Measurements from ENCODE around the gene NTN5. TPM values are rescaled to one million over a fixed set of nuclear protein-coding genes. Genes with fewer than 3 reads are reported as not detected.

NTN5 gene
- 0.28 TPM for polyA plus RNA-seq (2012; ENCODE audit: insufficient read length, low read depth)

DNA sequence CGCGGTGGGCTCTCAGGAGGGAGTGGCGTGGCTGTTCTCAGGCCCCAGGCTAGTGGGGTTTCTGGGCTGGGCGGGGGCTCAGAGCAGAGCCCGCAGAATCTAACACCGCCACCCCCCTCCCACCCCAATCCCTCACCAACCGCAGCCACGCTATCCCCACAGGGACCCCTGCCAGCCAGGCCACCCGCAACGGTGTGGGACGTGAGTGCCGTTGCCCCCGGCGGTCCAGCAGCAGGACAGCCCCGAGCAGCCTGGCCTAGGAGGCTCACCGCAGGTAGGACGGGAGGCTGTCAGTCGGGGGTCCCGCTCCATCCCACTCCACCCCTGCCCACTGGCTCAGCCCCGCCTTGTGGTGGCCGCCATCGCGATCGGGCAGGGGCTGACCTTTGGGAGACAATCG, at the start of gene NTN5:
Gene NTN5 (minus strand): TSS at position 24 of the 400 bp plus-strand sequence. CDS start 2,031 bp downstream, outside the sequence.
- TF ChIP-seq, protein P1, sequence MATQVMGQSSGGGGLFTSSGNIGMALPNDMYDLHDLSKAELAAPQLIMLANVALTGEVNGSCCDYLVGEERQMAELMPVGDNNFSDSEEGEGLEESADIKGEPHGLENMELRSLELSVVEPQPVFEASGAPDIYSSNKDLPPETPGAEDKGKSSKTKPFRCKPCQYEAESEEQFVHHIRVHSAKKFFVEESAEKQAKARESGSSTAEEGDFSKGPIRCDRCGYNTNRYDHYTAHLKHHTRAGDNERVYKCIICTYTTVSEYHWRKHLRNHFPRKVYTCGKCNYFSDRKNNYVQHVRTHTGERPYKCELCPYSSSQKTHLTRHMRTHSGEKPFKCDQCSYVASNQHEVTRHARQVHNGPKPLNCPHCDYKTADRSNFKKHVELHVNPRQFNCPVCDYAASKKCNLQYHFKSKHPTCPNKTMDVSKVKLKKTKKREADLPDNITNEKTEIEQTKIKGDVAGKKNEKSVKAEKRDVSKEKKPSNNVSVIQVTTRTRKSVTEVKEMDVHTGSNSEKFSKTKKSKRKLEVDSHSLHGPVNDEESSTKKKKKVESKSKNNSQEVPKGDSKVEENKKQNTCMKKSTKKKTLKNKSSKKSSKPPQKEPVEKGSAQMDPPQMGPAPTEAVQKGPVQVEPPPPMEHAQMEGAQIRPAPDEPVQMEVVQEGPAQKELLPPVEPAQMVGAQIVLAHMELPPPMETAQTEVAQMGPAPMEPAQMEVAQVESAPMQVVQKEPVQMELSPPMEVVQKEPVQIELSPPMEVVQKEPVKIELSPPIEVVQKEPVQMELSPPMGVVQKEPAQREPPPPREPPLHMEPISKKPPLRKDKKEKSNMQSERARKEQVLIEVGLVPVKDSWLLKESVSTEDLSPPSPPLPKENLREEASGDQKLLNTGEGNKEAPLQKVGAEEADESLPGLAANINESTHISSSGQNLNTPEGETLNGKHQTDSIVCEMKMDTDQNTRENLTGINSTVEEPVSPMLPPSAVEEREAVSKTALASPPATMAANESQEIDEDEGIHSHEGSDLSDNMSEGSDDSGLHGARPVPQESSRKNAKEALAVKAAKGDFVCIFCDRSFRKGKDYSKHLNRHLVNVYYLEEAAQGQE (IDR thresholded peaks at IDR 0.05; ENCODE audit: insufficient read depth in 1 of 2, low read depth in 2 of 2, low read length in 2 of 2), result no peak
- TF ChIP-seq POLR2AphosphoS5 (IDR thresholded peaks at IDR 0.05; ENCODE audit: low read depth, low read length), result no peak

DNA sequence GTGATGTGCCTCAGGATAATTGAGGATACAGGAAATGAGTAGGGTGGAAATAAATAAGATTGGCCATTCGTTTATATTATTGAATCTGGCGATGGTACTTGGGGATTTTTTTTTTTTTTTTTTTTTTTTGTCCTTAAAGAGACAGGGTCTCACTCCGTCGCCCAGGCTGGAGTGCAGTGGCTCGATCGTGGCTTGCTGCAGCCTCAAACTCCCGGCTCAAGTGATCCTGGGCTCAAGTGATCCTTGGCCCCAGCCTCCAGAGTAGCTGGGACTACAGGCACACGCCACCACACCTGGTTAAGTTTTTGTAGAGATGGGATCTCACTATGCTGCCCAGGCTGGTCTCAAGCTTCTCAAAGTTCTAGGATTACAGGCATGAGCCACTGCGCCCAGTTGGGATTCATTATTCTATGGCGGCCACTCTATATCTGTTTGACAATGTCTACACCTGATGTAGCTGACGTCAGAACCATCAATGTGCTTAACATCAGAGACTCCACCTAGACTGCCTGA, 49.4 kb upstream of the NTN5 start:
- TF ChIP-seq FOXP2 (optimal IDR thresholded peaks at IDR 0.05; ENCODE audit: borderline replicate concordance, extremely low read depth, extremely low read length, insufficient read depth) (no peak), POLR2AphosphoS5 (IDR thresholded peaks at IDR 0.05; ENCODE audit: low read depth, low read length) (no peak), SIN3A (IDR thresholded peaks at IDR 0.05; ENCODE audit: borderline replicate concordance, insufficient read depth, low read length) (no peak), TAF1 (IDR thresholded peaks at IDR 0.05; ENCODE audit: borderline replicate concordance, insufficient read depth, low read length) (no peak)
- TF ChIP-seq, protein P1 (IDR thresholded peaks at IDR 0.05; ENCODE audit: insufficient read depth in 1 of 2, low read depth in 2 of 2, low read length in 2 of 2), result no peak

DNA sequence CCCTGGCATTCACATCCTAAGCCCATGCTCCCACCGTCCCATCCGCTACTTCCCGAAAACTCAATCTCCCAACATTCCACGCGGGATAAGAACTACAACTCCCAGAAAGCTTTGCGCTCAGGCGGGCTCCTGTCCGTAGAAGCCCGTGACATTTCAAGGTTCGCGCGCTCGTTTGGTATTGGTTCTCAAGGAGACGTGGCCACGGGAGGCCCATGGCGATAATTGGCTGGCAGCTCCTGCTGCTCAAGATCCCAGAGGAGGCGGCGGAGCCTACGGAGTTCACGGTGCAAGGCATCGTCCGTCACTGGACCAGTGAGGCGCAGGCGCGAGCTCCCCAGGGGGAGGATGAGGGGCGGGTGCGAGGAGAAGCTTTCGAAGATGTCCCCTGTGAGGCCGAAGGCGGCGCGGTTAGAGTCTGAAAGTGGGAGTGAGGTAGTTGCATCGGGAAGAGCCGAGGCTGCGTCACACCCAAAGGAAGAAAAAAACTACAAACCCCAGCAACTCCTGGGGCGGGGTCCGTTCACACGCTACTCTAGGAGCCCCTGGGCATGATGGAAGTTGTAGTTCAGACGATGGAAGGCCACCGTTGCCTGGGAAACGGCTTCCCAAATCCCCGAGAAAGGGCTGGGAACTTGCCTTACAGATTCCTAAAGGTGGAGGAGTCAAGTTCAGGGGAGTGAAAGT, 47.9 kb upstream of the NTN5 start:
- TF ChIP-seq, protein P1 (IDR thresholded peaks at IDR 0.05; ENCODE audit: insufficient read depth in 1 of 2, low read depth in 2 of 2, low read length in 2 of 2), result peak in 1 of 2 experiments; percentile 36; a peak in 1 of 4 replicates
- TF ChIP-seq POLR2AphosphoS5 (IDR thresholded peaks at IDR 0.05; ENCODE audit: low read depth, low read length) (peak; percentile 50; the same call in 1 of the 2 replicates), FOXP2 (optimal IDR thresholded peaks at IDR 0.05; ENCODE audit: borderline replicate concordance, extremely low read depth, extremely low read length, insufficient read depth) (peak; percentile 21), SIN3A (IDR thresholded peaks at IDR 0.05; ENCODE audit: borderline replicate concordance, insufficient read depth, low read length) (0 out of 2 replicates have a peak, but pooled peaks have one; percentile 50), TAF1 (IDR thresholded peaks at IDR 0.05; ENCODE audit: borderline replicate concordance, insufficient read depth, low read length) (peak; percentile 28; the same call in 1 of the 2 replicates)

GRCh38 chr19:48720251-48720612, 47.4 kb upstream of the NTN5 start:
- TF ChIP-seq, protein P1 (IDR thresholded peaks at IDR 0.05; ENCODE audit: insufficient read depth in 1 of 2, low read depth in 2 of 2, low read length in 2 of 2), result no peak
- TF ChIP-seq FOXP2 (optimal IDR thresholded peaks at IDR 0.05; ENCODE audit: borderline replicate concordance, extremely low read depth, extremely low read length, insufficient read depth) (no peak), SIN3A (IDR thresholded peaks at IDR 0.05; ENCODE audit: borderline replicate concordance, insufficient read depth, low read length) (no peak), POLR2AphosphoS5 (IDR thresholded peaks at IDR 0.05; ENCODE audit: low read depth, low read length) (no peak), TAF1 (IDR thresholded peaks at IDR 0.05; ENCODE audit: borderline replicate concordance, insufficient read depth, low read length) (no peak)
